ENCODE data around the gene YJEFN3. TPM values are rescaled to one million over a fixed set of nuclear protein-coding genes. Genes with fewer than 3 reads are reported as not detected.
A peak's percentile ranks its signal among the peaks of the same experiment; 100 is the strongest.

YJEFN3 gene
- total RNA-seq, 1 experiment from 2014 or later, result 16.6 TPM

DNA sequence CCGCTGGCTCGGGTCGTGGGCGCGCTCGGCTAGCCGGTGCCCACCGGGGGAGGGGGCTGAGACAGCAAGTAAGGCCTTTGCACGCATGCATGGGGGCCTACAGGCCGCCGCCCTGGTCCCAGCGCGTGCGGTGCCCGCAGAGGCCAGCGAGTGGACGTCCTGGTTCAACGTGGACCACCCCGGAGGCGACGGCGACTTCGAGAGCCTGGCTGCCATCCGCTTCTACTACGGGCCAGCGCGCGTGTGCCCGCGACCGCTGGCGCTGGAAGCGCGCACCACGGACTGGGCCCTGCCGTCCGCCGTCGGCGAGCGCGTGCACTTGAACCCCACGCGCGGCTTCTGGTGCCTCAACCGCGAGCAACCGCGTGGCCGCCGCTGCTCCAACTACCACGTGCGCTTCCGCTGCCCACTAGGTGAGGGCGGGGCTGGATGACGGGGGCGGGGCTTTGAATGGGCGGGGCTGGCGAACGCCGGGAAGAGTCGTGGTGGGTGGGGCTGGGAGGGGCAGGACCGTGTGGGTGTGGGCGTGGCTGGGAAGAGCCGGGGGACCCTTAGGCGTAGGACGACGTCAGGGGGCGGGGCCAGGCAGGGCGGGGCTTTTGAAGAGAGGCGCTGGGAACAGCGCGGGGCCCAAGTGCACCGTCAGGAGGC, 11.5 kb downstream of the YJEFN3 start:
- WGBS (ENCODE audit: extremely low coverage, insufficient read length, low lambda C conversion rate), result no CpG with 5 or more reads among the region's 74 CpGs
- Histone ChIP-seq H3K18ac (ENCODE audit: insufficient read length, low read depth, low read length) (no peak overlapping the region), H4K20me1 (ENCODE audit: control insufficient read depth, insufficient read depth, insufficient read length) (no peaks in the 10 kb centered on the region), H2BK12ac (ENCODE audit: insufficient read length, low read depth, low read length) (no peak overlapping the region), H2AFZ (ENCODE audit: low read length) (no peak overlapping the region), H3K4me1 (ENCODE audit: insufficient read depth, low read length) (no peaks in the 10 kb centered on the region), H4K5ac (ENCODE audit: insufficient read length, low read depth, low read length) (no peak overlapping the region), H3K14ac (ENCODE audit: insufficient read depth, low read length) (no peak overlapping the region), H3K27me3 (ENCODE audit: insufficient read depth, low read length) (peaks cover 2% of the 10 kb centered on the region; the same call in 1 of the 2 replicates), H2BK5ac (ENCODE audit: insufficient read length, low read length) (no peak overlapping the region), H4K91ac (ENCODE audit: insufficient read length, low read depth, low read length) (no peak overlapping the region), H3K9me3 (ENCODE audit: control insufficient read depth, low read depth, low read length) (no peaks in the 10 kb centered on the region), H3K23ac (ENCODE audit: insufficient read length, low read depth, low read length) (no peak overlapping the region), H4K8ac (replicated peaks; ENCODE audit: insufficient read length, low read depth, low read length) (no peak overlapping the region), H2BK15ac (ENCODE audit: low read depth, low read length) (no peak overlapping the region), H3K4ac (ENCODE audit: low read depth, low read length) (no peak overlapping the region), H3K4me2 (ENCODE audit: insufficient read depth, insufficient read length, low read length) (peak overlapping the region; percentile 74), H3K79me2 (ENCODE audit: insufficient read depth, low read length) (no peaks in the 10 kb centered on the region), H3K56ac (ENCODE audit: insufficient read length, low read depth, low read length) (no peak overlapping the region), H3K27ac (ENCODE audit: insufficient read length, low read depth, low read length) (no peak overlapping the region), H3K23me2 (ENCODE audit: insufficient read length, low read depth, low read length, poor library complexity, severe bottlenecking) (peaks cover 14% of the 10 kb centered on the region), H3K9ac (ENCODE audit: extremely low read depth, insufficient read length, low read length) (no peak overlapping the region), H3T11ph (ENCODE audit: low read length) (no peak overlapping the region), H2BK120ac (ENCODE audit: low read depth, low read length, poor library complexity, severe bottlenecking) (no peak overlapping the region), H2AK5ac (ENCODE audit: insufficient read length, low read length) (no peak overlapping the region), H3K79me1 (ENCODE audit: insufficient read depth, low read depth, low read length, poor library complexity, severe bottlenecking) (no peaks in the 10 kb centered on the region), H2BK20ac (ENCODE audit: low read depth, low read length, poor library complexity, severe bottlenecking) (no peak overlapping the region)
- Mint-ChIP-seq H3K4me1 (peaks cover 7 to 15% of the 10 kb centered on the region in 2 experiments), H3K36me3 (ENCODE audit: insufficient read depth in 1 of 3, low read depth in 3 of 3) (peaks cover 2 to 4% (median 2%) of the 10 kb centered on the region in 3 experiments; a peak in 4 of 7 replicates), H3K4me3 (peak overlapping the region; percentile 33 to 44; a peak in 2 of 5 replicates), H3K27me3 (ENCODE audit: low read depth) (peaks cover 25% of the 10 kb centered on the region), H3K9me3 (no peaks in the 10 kb centered on the region; a peak in 1 of 5 replicates), H3K27ac (peak overlapping the region in 1 of 3 experiments; percentile 70; a peak in 1 of 7 replicates)
- DNase-seq, result peak; percentile 94
- TF ChIP-seq, protein P1, sequence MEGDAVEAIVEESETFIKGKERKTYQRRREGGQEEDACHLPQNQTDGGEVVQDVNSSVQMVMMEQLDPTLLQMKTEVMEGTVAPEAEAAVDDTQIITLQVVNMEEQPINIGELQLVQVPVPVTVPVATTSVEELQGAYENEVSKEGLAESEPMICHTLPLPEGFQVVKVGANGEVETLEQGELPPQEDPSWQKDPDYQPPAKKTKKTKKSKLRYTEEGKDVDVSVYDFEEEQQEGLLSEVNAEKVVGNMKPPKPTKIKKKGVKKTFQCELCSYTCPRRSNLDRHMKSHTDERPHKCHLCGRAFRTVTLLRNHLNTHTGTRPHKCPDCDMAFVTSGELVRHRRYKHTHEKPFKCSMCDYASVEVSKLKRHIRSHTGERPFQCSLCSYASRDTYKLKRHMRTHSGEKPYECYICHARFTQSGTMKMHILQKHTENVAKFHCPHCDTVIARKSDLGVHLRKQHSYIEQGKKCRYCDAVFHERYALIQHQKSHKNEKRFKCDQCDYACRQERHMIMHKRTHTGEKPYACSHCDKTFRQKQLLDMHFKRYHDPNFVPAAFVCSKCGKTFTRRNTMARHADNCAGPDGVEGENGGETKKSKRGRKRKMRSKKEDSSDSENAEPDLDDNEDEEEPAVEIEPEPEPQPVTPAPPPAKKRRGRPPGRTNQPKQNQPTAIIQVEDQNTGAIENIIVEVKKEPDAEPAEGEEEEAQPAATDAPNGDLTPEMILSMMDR (conservative IDR thresholded peaks at IDR 0.05), result no peak

All from H9 (cell line).